ENCODE results near the gene OGFOD1. TPM values are rescaled to one million over a fixed set of nuclear protein-coding genes. Genes with fewer than 3 reads are reported as not detected.

OGFOD1 gene
- total RNA-seq, 1 donor from 2014 or later: 75.8 TPM

DNA sequence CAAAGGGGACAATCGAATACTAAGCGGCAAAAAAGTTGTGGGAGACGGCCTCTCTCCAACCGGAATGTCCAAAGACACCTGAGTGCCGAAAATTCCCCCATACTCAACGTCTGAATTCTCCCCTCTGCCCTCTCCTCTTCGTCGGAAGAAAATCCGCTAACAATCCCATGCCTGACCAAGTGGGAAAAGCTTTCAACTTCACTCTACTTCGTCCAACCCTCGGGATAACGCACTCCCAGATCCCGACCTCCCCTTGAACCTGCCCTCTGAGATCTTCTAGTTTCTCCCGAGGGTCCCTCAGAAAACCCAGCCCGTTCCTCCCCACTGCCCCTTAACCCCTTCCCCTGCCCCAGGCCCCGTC, 27.0 kb upstream of the OGFOD1 start:
- no peak for DNase-seq (ENCODE audit: low read depth)
- no peaks in the 10 kb centered on the region for H3K27me3 ChIP-seq (ENCODE audit: control insufficient read depth, insufficient read depth, low read length)
- TF ChIP-seq, protein P1, sequence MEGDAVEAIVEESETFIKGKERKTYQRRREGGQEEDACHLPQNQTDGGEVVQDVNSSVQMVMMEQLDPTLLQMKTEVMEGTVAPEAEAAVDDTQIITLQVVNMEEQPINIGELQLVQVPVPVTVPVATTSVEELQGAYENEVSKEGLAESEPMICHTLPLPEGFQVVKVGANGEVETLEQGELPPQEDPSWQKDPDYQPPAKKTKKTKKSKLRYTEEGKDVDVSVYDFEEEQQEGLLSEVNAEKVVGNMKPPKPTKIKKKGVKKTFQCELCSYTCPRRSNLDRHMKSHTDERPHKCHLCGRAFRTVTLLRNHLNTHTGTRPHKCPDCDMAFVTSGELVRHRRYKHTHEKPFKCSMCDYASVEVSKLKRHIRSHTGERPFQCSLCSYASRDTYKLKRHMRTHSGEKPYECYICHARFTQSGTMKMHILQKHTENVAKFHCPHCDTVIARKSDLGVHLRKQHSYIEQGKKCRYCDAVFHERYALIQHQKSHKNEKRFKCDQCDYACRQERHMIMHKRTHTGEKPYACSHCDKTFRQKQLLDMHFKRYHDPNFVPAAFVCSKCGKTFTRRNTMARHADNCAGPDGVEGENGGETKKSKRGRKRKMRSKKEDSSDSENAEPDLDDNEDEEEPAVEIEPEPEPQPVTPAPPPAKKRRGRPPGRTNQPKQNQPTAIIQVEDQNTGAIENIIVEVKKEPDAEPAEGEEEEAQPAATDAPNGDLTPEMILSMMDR (IDR thresholded peaks at IDR 0.05; ENCODE audit: insufficient read depth, low read length, poor library complexity, severe bottlenecking): no peak
- H3K36me3 ChIP-seq (ENCODE audit: control insufficient read depth, insufficient read depth, low read length): no peaks in the 10 kb centered on the region
- H3K4me3 ChIP-seq (ENCODE audit: low read depth, low read length): peak overlapping the region; percentile 81

DNA sequence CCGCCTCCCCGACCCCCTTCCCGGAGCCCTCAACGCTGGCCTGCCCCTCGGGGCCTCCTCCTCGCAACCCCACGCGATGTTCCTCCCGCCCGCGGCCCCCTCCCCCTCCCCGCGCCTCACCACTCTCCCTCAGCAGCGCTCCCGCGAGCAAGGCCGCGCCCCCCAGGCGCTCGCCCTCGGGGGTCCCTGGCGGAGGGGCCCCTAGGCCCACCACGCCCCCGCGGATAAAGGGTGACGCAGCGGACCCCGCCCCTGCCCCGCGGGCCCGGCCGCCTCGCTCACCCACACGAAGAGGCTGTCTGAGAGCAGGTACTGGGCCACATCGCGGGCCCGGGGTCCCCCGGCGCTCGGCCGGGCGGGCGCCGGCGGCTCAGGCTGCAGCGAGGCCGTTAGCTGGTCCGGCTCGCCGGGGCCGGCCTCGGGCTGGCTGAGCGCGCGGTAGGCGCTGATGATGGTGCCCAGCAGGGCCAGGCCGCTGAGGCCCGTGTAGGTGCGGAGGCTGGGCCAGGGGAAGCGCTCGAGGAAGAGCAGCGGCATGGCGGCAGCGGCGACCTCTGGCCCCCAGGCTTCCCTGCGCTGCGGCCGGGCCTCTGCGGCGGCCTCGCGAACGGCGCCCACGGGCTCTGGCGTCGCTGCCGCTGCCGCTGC, 26.4 kb upstream of the OGFOD1 start:
- no peaks in the 10 kb centered on the region for H3K36me3 ChIP-seq (ENCODE audit: control insufficient read depth, insufficient read depth, low read length)
- H3K4me3 ChIP-seq (ENCODE audit: low read depth, low read length): peak overlapping the region; percentile 81
- no peaks in the 10 kb centered on the region for H3K27me3 ChIP-seq (ENCODE audit: control insufficient read depth, insufficient read depth, low read length)
- TF ChIP-seq, protein P1 (IDR thresholded peaks at IDR 0.05; ENCODE audit: insufficient read depth, low read length, poor library complexity, severe bottlenecking): no peak
- no peak for DNase-seq (ENCODE audit: low read depth)

DNA sequence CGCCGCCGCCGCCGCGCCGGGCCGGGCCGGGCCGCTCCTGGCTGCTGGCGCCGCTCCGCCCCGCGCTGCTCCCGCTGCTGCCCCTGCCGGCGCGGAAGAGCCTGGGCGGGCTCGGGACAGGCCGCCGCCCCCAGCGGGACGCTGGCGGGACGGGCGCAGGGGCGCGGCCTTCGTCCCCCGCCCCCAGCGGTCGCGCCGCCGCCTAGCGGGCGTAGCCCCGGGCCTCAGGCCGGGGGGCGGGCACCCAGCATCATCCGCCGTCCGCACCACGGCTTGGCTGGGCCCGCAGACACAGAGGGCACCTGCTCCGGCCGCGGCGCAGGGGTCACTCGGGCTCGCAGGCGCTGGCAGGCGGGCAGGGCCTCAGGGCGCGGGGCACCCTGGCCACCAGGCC, 25.9 kb upstream of the OGFOD1 start, which contains the start of gene AMFR:
AMFR (minus strand) TSS at position 107 of the 394 bp plus-strand sequence. CDS start 218 bp downstream, outside the sequence.
- DNase-seq (ENCODE audit: low read depth): no peak
- TF ChIP-seq, protein P1 (IDR thresholded peaks at IDR 0.05; ENCODE audit: insufficient read depth, low read length, poor library complexity, severe bottlenecking): no peak
- peak within 1 kb of the TSS; percentile 81 for H3K4me3 ChIP-seq (ENCODE audit: low read depth, low read length)
- H3K27me3 ChIP-seq (ENCODE audit: control insufficient read depth, insufficient read depth, low read length): no peaks in the 10 kb centered on the region
- H3K36me3 ChIP-seq (ENCODE audit: control insufficient read depth, insufficient read depth, low read length): no peaks in the 10 kb centered on the region

DNA sequence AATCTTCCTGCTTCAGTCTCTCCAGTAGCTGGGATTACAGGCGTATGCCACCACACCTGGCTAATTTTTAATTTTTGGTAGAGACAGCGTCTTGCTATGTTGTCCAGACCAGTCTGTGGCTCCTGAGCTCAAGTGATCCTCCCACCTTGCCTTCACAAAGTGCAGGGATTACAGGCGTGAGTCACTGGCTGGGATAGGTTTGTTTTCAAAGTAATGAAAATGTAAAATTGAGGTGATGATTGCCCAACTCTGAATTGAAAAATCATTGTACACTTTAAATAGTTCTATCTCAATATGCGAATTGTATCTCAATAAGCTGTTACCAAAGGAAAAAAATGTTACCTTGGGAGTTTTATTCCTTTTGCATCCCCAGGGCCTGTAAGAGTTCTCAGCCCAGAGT, 24.8 kb upstream of the OGFOD1 start:
- no peaks in the 10 kb centered on the region for H3K27me3 ChIP-seq (ENCODE audit: control insufficient read depth, insufficient read depth, low read length)
- TF ChIP-seq, protein P1 (IDR thresholded peaks at IDR 0.05; ENCODE audit: insufficient read depth, low read length, poor library complexity, severe bottlenecking): no peak
- H3K4me3 ChIP-seq (ENCODE audit: low read depth, low read length): no peak overlapping the region
- H3K36me3 ChIP-seq (ENCODE audit: control insufficient read depth, insufficient read depth, low read length): no peaks in the 10 kb centered on the region
- DNase-seq (ENCODE audit: low read depth): no peak

DNA sequence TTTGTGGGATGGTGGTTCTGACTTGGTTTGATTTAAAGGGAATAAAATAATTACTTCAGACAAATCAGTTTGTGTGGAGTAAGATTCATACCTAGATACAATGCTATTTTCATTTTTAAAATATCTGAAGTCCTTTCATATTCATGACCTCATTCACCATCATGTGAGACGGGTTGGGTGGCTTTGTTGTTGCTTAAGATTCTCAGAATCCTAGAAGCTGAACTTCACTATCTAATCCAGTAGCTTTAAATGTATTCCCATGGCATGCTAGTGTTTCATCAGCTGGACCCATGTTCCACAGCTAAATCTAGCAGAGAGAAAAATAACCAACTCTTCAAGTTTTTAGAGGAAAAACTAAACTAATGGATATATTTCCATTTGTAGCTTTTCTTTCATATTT, 23.3 kb upstream of the OGFOD1 start:
- Histone ChIP-seq H3K27me3 (ENCODE audit: control insufficient read depth, insufficient read depth, low read length) (no peaks in the 10 kb centered on the region), H3K36me3 (ENCODE audit: control insufficient read depth, insufficient read depth, low read length) (no peaks in the 10 kb centered on the region), H3K4me3 (ENCODE audit: low read depth, low read length) (no peak overlapping the region)
- TF ChIP-seq, protein P1 (IDR thresholded peaks at IDR 0.05; ENCODE audit: insufficient read depth, low read length, poor library complexity, severe bottlenecking): no peak
- no peak for DNase-seq (ENCODE audit: low read depth)

DNA sequence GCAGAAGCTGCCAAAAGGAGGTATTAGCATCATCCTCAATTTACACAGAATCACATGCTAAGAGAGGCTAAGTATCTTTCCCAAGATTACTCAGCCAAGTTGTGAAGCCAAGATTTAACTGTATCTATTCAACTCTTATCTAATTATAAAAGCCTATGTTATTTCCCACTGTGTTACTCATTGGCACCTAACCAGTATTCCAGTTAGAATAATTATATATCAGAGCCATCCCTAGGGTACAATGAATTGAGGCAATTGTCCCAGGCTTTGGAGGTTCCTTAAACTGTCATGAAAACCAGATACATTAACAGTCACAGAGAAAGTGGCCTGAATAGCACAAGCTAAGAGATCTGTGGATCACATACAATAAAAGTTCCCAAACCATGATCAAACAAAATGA, 15.1 kb upstream of the OGFOD1 start:
- DNase-seq (ENCODE audit: low read depth): no peak
- TF ChIP-seq, protein P1 (IDR thresholded peaks at IDR 0.05; ENCODE audit: insufficient read depth, low read length, poor library complexity, severe bottlenecking): no peak
- Histone ChIP-seq H3K27me3 (ENCODE audit: control insufficient read depth, insufficient read depth, low read length) (no peaks in the 10 kb centered on the region), H3K4me3 (ENCODE audit: low read depth, low read length) (no peak overlapping the region), H3K36me3 (ENCODE audit: control insufficient read depth, insufficient read depth, low read length) (no peaks in the 10 kb centered on the region)
